GM23338 (cell line): ENCODE data around the gene DTYMK. TPM values are rescaled to one million over a fixed set of nuclear protein-coding genes. Genes with fewer than 3 reads are reported as not detected.

Source experiments
- ATAC-seq: fragments of 200-7000 bp; cut with Tn5 transposase; 3 replicates; pipeline ENCODE4 v1.9.1; 2020
- DNase-seq: peaks from one replicate; pipeline ENCODE4 v3.0.0-alpha.2; 2015; ENCODE audit warnings: low spot score
- H2AFZ ChIP-seq: fragments of 200-600 bp; sonication (generic); 2 replicates; pipeline ENCODE4 v1.8.0; 2016; ENCODE audit warnings: antibody characterized with exemption, mild to moderate bottlenecking, moderate library complexity
- H3F3A ChIP-seq: fragments of 200-600 bp; sonication (generic); replicated peaks from 2 replicates; pipeline ENCODE4 v1.8.0; 2017; ENCODE audit warnings: antibody characterized with exemption, mixed run types, low read depth
- H3K27ac ChIP-seq: fragments of 200-600 bp; sonication (generic); 2 replicates; pipeline ENCODE4 v1.6.1; 2016; ENCODE audit warnings: low read depth
- H3K27me3 ChIP-seq: fragments of 200-600 bp; sonication (generic); 2 replicates; pipeline ENCODE4 v1.8.0; 2016; ENCODE audit warnings: mild to moderate bottlenecking, mixed run types, moderate library complexity; ENCODE audit not compliant: insufficient read depth
- H3K36me3 ChIP-seq: fragments of 200-600 bp; sonication (generic); 2 replicates; pipeline ENCODE4 v1.8.0; 2016; ENCODE audit warnings: mild to moderate bottlenecking; ENCODE audit not compliant: insufficient read depth
- H3K4me1 ChIP-seq: fragments of 200-600 bp; sonication (generic); 2 replicates; pipeline ENCODE4 v1.8.0; 2016; ENCODE audit warnings: mild to moderate bottlenecking, moderate library complexity; ENCODE audit not compliant: insufficient read depth
- H3K4me2 ChIP-seq: fragments of 200-600 bp; sonication (generic); 2 replicates; pipeline ENCODE4 v1.7.1; 2017; ENCODE audit warnings: mixed run types
- H3K4me3 ChIP-seq: fragments of 200-600 bp; sonication (generic); 2 replicates; pipeline ENCODE4 v1.6.1; 2016; ENCODE audit warnings: mixed run types
- H3K79me2 ChIP-seq: fragments of 200-600 bp; sonication (generic); replicated peaks from 2 replicates; pipeline ENCODE4 v1.8.0; 2017; ENCODE audit warnings: mild to moderate bottlenecking; ENCODE audit not compliant: insufficient read depth
- H3K9me2 ChIP-seq: fragments of 200-600 bp; sonication (generic); 2 replicates; pipeline ENCODE4 v1.8.0; 2017; ENCODE audit not compliant: insufficient read depth
- H4K20me1 ChIP-seq: fragments of 200-600 bp; sonication (generic); replicated peaks from 2 replicates; pipeline ENCODE4 v1.8.0; 2017; ENCODE audit warnings: mild to moderate bottlenecking; ENCODE audit not compliant: insufficient read depth
- H3K27ac Mint-ChIP-seq: 2 replicates; pipeline ENCODE4 v1.8.0; 2020; ENCODE audit warnings: inconsistent platforms, mild to moderate bottlenecking, moderate library complexity, mixed read lengths
- H3K27me3 Mint-ChIP-seq: 3 replicates; pipeline ENCODE4 v1.8.0; 2022; ENCODE audit warnings: low read depth, mild to moderate bottlenecking, moderate library complexity, mixed read lengths, inconsistent platforms; ENCODE audit not compliant: insufficient read depth, poor library complexity
- H3K36me3 Mint-ChIP-seq: 3 replicates; pipeline ENCODE4 v1.8.0; 2021; ENCODE audit warnings: low read depth, mild to moderate bottlenecking, inconsistent platforms, moderate library complexity, mixed read lengths
- H3K4me1 Mint-ChIP-seq: 3 replicates; pipeline ENCODE4 v1.8.0; 2020; ENCODE audit warnings: mild to moderate bottlenecking, inconsistent platforms, mixed read lengths
- H3K4me3 Mint-ChIP-seq: 3 replicates; pipeline ENCODE4 v1.8.0; 2021; ENCODE audit warnings: moderate library complexity, mild to moderate bottlenecking, inconsistent platforms, mixed read lengths
- H3K9me3 Mint-ChIP-seq: 3 replicates; pipeline ENCODE4 v1.8.0; 2020; ENCODE audit warnings: moderate library complexity, mild to moderate bottlenecking, inconsistent platforms, mixed read lengths
- CREB1 ChIP-seq: fragments of 250-450 bp; sonication (Bioruptor Pico); IDR thresholded peaks from 2 replicates; pipeline ENCODE4 v1.5.0; 2020; ENCODE audit warnings: low read depth, mild to moderate bottlenecking, moderate library complexity
- CTCF ChIP-seq, 2 experiments: fragments of 200-600 bp in 1 of 2; sonication (generic) in 1 of 2; conservative IDR thresholded peaks; 2 replicates each; pipeline versions ENCODE4 v1.5.1 to v1.6.1; 2016 to 2017; ENCODE audit warnings: antibody characterized with exemption in 2 of 2, low read depth in 2 of 2, mild to moderate bottlenecking in 2 of 2, moderate library complexity in 1 of 2
- EZH2 ChIP-seq: fragments of 200-600 bp; sonication (generic); IDR thresholded peaks from one replicate; pipeline ENCODE4 v1.8.0; 2017; ENCODE audit warnings: antibody characterized with exemption, mild to moderate bottlenecking, low read depth; ENCODE audit not compliant: unreplicated experiment
- EZH2phosphoT487 ChIP-seq: fragments of 200-600 bp; sonication (generic); IDR thresholded peaks from one replicate; pipeline ENCODE4 v1.8.1; 2018; ENCODE audit warnings: antibody characterized with exemption; ENCODE audit not compliant: unreplicated experiment
- JUNB ChIP-seq: IDR thresholded peaks from one replicate; pipeline ENCODE4 v1.6.1; 2016; ENCODE audit warnings: antibody characterized with exemption; ENCODE audit not compliant: unreplicated experiment
- NANOG ChIP-seq: IDR thresholded peaks from 2 replicates; pipeline ENCODE4 v1.6.1; 2016; ENCODE audit warnings: antibody characterized with exemption, borderline replicate concordance
- POLR2AphosphoS5 ChIP-seq: IDR thresholded peaks from 2 replicates; pipeline ENCODE4 v1.6.1; 2016; ENCODE audit warnings: antibody characterized with exemption, low read depth
- STAT1 ChIP-seq: IDR thresholded peaks from one replicate; pipeline ENCODE4 v1.6.1; 2016; ENCODE audit warnings: antibody characterized with exemption; ENCODE audit not compliant: unreplicated experiment
- ZNF114 ChIP-seq: fragments of 250-450 bp; sonication (Bioruptor Pico); IDR thresholded peaks from 2 replicates; pipeline ENCODE4 v1.5.0; 2020; ENCODE audit warnings: mild to moderate bottlenecking, moderate library complexity
- ZNF331 ChIP-seq: fragments of 250-450 bp; sonication (Bioruptor Pico); IDR thresholded peaks from 2 replicates; pipeline ENCODE4 v1.5.0; 2020; ENCODE audit warnings: low read depth, mild to moderate bottlenecking, moderate library complexity
- polyA plus RNA-seq: library from polyadenylated mRNA; unstranded; fragments of >200 nt; fragmentation: Nextera tagmentation; extraction: Ambion mirVana; gene quantifications from 2 replicates; pipeline ENCODE4 v1.2.1, GENCODE V29; 2016
- total RNA-seq: library from RNA; depleted of rRNA; stranded (reverse); fragments of >200 nt; shearing (Covaris generic); gene quantifications from 2 replicates; pipeline ENCODE4 v1.2.3, GENCODE V29; 2014
- TF ChIP-seq, protein P1 (sequence below): IDR thresholded peaks from one replicate; pipeline ENCODE4 v1.6.1; 2018; ENCODE audit warnings: antibody characterized with exemption; ENCODE audit not compliant: unreplicated experiment
- TF ChIP-seq, protein P2 (sequence below): IDR thresholded peaks from 2 replicates; pipeline ENCODE4 v1.6.1; 2016; ENCODE audit warnings: antibody characterized with exemption

Gene DTYMK
- total and polyA plus RNA-seq, 2 experiments from 2014 or later: 55.4 to 65.4 TPM

GRCh38 chr2:241656190-241656741 is 30.3 kb downstream of the DTYMK start (continued):
- TF ChIP-seq CTCF (conservative IDR thresholded peaks at IDR 0.05; ENCODE audit: low read depth in 2 of 2): no peak
- TF ChIP-seq EZH2: no peak
- TF ChIP-seq STAT1: no peak
- no peak for TF ChIP-seq CREB1 (CRISPR knock-in tag)
- TF ChIP-seq, protein P1, sequence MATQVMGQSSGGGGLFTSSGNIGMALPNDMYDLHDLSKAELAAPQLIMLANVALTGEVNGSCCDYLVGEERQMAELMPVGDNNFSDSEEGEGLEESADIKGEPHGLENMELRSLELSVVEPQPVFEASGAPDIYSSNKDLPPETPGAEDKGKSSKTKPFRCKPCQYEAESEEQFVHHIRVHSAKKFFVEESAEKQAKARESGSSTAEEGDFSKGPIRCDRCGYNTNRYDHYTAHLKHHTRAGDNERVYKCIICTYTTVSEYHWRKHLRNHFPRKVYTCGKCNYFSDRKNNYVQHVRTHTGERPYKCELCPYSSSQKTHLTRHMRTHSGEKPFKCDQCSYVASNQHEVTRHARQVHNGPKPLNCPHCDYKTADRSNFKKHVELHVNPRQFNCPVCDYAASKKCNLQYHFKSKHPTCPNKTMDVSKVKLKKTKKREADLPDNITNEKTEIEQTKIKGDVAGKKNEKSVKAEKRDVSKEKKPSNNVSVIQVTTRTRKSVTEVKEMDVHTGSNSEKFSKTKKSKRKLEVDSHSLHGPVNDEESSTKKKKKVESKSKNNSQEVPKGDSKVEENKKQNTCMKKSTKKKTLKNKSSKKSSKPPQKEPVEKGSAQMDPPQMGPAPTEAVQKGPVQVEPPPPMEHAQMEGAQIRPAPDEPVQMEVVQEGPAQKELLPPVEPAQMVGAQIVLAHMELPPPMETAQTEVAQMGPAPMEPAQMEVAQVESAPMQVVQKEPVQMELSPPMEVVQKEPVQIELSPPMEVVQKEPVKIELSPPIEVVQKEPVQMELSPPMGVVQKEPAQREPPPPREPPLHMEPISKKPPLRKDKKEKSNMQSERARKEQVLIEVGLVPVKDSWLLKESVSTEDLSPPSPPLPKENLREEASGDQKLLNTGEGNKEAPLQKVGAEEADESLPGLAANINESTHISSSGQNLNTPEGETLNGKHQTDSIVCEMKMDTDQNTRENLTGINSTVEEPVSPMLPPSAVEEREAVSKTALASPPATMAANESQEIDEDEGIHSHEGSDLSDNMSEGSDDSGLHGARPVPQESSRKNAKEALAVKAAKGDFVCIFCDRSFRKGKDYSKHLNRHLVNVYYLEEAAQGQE: no peak
- TF ChIP-seq POLR2AphosphoS5: no peak

GRCh38 chr2:241655516-241656189 is 31.0 kb downstream of the DTYMK start:
- no peaks in the 10 kb centered on the region for H3K27me3 ChIP-seq
- peaks cover 16% of the 10 kb centered on the region for H3K36me3 ChIP-seq
- no peak for TF ChIP-seq JUNB
- H3K36me3 Mint-ChIP-seq: peaks cover 80% of the 10 kb centered on the region
- H3K4me3 ChIP-seq: no peak overlapping the region
- no peak overlapping the region for H3K27ac ChIP-seq
- no peak overlapping the region for H2AFZ ChIP-seq
- H3K4me3 Mint-ChIP-seq: no peak overlapping the region
- H3K4me2 ChIP-seq: no peak overlapping the region
- ATAC-seq: no peak
- H3K9me2 ChIP-seq: no peaks in the 10 kb centered on the region
- H3K4me1 ChIP-seq: peaks cover 3% of the 10 kb centered on the region; the same call in 1 of the 2 replicates
- no peak overlapping the region for H3K27ac Mint-ChIP-seq
- peaks cover 5% of the 10 kb centered on the region for H3K4me1 Mint-ChIP-seq
- H3K9me3 Mint-ChIP-seq: no peaks in the 10 kb centered on the region; the same call in 2 of the 3 replicates
- H3F3A ChIP-seq: peaks cover 8% of the 10 kb centered on the region
- H3K27me3 Mint-ChIP-seq: peaks cover 13% of the 10 kb centered on the region
- H3K79me2 ChIP-seq: peaks cover 21% of the 10 kb centered on the region
- DNase-seq: no peak
- H4K20me1 ChIP-seq: peaks cover 13% of the 10 kb centered on the region

DNA sequence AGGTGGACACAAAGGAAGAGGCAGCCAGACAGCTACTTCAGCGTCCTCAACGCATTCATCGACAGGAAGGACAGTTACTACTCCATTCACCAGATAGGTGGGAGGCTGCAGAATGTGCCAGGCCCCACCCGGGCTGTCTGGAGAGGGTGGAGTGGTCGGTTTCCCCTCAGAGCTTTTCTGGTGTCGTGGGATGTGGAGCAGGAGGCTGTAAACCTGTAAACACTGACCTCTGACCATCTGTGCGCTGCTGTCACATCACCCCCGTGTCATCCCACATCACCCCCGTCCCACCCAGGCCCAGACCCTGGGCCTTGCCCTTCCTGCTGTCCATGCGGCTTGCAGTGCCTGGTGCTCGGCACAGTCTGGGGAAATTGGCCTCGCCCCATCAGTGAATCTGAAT is 32.1 kb downstream of the DTYMK start:
- H3K4me3 ChIP-seq: no peak overlapping the region
- H3K36me3 ChIP-seq: peaks cover 6% of the 10 kb centered on the region
- no peaks in the 10 kb centered on the region for H3K9me2 ChIP-seq
- no peak overlapping the region for H3K27ac ChIP-seq
- H3K4me1 ChIP-seq: peaks cover 12% of the 10 kb centered on the region
- ATAC-seq: no peak
- H3K79me2 ChIP-seq: peaks cover 32% of the 10 kb centered on the region
- Mint-ChIP-seq H3K4me1 (peaks cover 15% of the 10 kb centered on the region), H3K27me3 (peaks cover 13% of the 10 kb centered on the region), H3K9me3 (no peaks in the 10 kb centered on the region; the same call in 2 of the 3 replicates), H3K36me3 (peaks cover 71% of the 10 kb centered on the region), H3K4me3 (no peak overlapping the region), H3K27ac (no peak overlapping the region)
- DNase-seq: no peak
- peaks cover 17% of the 10 kb centered on the region for H4K20me1 ChIP-seq
- H2AFZ ChIP-seq: no peak overlapping the region
- H3F3A ChIP-seq: peaks cover 8% of the 10 kb centered on the region
- H3K4me2 ChIP-seq: no peak overlapping the region
- no peaks in the 10 kb centered on the region for H3K27me3 ChIP-seq
- TF ChIP-seq EZH2: no peak
- no peak for TF ChIP-seq CREB1 (CRISPR knock-in tag)
- TF ChIP-seq ZNF114 (CRISPR knock-in tag): no peak
- no peak for TF ChIP-seq EZH2phosphoT487
- TF ChIP-seq NANOG: no peak
- TF ChIP-seq, protein P1: no peak
- TF ChIP-seq, protein P2, sequence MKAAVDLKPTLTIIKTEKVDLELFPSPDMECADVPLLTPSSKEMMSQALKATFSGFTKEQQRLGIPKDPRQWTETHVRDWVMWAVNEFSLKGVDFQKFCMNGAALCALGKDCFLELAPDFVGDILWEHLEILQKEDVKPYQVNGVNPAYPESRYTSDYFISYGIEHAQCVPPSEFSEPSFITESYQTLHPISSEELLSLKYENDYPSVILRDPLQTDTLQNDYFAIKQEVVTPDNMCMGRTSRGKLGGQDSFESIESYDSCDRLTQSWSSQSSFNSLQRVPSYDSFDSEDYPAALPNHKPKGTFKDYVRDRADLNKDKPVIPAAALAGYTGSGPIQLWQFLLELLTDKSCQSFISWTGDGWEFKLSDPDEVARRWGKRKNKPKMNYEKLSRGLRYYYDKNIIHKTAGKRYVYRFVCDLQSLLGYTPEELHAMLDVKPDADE: no peak
- TF ChIP-seq ZNF331 (CRISPR knock-in tag): no peak
